HS-27A (cell line): ENCODE data around the gene TAS1R2.

Experiments used
- DNase-seq: peaks from one replicate; pipeline ENCODE4 v3.0.0-alpha.2; 2012; ENCODE audit warnings: low read depth, missing footprints

TAS1R2 gene

DNA sequence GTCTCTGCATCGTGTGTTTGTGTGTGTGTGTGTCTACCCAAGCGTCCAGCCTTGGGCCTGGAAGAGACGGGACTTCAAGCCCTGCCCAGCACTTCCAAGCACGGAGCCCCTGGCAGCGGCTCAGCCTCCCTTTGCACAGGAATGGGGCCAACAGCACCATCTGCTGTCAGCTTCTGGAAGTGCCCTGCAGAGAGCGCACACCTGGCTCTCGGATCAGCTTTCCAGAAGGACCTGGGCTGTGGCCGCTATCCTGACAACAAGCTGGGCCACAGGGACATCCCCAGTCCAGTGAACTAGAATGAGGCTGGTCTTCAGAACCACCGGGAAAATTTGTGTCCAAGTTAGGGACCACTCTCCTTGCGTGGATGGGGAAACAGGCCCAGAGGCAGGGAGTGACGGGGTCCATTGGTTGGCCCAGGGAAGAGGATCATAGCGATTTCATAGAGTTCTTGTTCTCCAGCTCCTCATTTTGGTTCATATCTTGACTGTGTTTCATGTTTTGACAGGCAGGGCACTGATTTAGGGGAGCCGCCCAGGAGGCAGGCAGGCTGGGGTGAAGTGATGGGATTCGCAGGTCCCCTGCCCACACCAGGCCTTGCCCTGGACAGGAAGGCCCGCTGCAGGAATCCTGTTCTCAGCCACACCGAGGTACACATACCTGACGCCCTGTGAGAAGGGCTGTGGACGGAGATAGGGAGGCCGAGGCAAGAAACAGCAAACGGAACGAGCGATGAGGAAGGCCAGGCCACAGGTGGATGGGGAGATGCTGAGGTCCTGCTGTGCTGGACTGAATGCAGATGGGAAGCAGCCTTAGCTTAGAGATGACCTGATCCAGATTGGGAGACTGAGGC lies 38.4 kb downstream of the TAS1R2 start:
- DNase-seq = peak; percentile 11

DNA sequence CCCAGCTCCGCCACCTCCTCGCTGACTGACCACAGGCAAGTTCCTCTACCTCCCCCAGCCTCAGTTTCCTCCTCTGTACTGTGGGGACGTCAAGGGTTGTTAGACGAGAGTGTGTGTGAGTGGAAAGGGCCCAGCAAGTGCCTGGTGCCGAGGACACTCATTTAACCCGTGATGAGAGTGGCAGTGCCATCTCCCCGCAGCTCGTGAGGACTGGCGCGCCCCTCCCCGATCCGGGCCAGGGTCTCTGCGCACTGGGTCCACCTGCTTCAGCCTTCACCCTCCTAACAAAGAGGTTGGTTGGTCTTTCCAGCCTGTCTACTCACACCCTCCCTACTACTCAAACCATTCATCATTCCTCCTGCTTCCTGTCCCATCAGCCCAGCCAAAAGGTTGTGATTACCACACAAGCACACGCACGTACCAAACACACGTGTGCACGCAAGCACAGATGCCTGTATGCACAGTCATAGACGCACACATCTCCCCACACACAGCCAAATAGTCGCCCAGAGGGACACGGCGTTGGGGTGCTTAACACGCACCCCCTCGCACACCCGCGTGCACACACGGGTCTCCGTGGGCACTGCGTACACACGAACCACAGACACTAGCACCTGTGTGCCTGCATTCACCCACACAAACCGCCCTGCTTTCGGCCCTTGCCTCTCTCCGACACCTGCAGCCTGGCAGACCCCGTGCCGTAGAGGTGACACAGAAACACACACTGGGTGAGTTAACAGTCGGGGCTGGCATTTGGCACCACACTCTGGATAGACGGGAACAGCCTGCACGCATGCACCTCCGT lies 39.3 kb downstream of the TAS1R2 start:
- DNase-seq = no peak

DNA sequence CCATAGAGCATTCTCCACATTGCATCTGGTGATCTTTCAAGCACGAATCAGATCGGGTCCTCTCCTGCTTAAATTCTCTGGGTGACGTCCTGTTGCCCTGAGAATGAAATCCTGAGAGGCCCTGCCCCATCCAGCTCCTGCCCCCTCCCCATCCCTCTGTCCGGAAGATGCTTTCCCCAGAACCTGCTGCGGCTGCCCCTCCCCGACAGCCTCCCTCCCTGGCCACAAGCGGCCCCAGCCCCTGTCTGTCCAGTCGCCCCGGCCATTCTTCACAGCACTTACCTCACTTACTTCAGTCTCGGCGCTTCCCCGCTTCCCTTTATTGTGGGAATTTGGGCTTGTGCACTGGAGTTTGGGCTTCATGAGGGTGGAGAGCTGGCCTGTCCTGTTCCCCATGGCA lies 40.3 kb downstream of the TAS1R2 start:
- no peak for DNase-seq

DNA sequence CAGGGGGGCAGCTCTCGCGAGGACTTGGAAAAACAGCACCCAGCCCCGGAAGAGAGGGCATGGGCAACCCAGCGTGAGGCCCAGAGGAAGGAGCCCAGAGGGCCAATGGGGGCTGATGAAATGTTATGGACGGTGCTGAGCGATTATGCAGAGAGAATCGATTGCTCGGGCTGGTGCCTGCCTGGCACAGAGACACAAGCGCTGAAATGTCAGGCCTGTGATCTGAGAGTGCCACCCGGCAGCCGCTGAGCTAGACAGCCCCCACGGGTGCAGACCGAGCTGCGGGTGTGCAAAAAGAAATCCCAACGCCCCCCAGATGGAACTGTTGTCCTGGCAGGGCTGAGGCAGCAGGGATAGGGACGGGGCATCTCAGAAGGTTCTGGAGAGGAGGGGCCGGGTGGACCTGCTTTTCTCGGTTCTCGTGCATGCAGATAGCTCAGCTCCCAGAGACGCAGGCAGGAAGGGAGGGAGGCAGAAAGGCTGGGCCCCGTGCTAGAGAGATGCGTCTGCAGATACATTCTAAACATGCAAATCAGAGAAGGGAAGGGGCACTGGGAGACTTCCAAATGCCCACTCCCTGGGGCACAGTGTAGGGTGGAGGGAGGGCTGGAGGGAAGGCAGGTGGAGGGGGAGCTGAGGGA lies 41.5 kb downstream of the TAS1R2 start:
- DNase-seq = no peak

DNA sequence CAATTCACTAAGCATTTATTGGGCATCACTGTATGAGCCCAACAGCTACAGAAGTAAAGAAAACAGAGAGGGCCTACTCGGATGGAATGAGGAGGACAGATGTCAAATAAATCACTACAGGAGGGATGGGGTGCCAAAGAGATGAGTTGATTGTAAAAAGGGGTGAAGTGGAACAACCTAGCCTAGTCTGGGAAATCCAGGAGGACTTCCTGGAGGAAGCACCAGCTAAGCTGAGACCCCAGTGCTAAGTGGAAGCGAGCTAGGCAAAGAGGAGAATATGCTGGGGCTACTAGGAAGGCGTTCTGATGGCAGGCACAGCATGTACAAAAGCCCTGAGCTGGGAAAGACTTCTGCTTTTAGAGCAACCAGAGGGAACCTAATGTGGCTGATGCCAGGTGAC lies 42.1 kb downstream of the TAS1R2 start:
- no peak for DNase-seq

DNA sequence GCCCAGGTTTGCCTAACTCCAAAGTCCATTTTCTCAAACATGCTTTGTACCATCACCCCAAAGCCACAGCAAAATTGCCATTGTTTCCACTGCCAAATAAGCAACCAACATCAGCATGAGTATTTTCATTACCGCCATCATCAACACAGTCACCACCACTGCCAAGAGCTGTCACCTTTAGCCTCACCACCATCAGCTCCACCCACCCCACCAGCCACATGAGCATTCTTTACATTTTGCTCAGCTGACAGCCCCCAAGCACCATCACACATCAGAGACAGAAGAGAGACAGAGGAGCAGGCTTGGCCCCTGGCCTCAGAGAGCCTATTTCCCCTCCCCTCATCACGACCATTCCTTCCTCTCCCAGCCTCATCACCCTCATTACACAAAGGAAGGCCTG lies 42.7 kb downstream of the TAS1R2 start:
- no peak for DNase-seq

DNA sequence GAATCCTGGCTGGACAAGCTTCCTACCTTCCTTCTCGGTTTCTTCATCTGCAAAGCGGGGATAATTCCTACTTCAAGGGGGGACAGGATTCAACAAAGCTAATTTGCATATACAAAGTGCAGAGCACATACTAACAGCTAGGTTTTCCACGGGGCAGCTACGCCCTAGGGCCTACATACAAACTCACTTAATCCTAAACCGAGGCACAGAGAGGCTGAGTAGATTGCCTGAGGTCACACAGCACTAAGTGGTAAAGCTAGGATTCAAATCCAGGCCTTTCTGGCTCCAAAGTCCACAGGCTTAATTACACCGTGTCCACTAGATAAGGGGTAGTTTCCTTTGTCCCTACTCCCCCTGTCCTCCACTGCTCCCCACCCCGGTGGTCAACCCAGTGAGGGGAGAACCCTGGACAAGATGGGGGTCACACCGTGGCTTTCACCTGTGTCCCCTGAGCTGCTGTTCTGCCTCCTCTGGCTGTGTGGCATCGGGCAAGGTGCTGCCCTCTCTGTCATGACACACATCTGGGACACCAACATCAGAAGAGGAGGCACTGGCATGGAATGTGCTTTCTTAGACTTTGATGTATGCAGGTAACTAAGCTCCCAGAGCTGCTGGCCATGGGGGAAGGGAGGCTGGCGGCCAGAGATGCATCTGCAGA lies 44.5 kb downstream of the TAS1R2 start:
- no peak for DNase-seq

DNA sequence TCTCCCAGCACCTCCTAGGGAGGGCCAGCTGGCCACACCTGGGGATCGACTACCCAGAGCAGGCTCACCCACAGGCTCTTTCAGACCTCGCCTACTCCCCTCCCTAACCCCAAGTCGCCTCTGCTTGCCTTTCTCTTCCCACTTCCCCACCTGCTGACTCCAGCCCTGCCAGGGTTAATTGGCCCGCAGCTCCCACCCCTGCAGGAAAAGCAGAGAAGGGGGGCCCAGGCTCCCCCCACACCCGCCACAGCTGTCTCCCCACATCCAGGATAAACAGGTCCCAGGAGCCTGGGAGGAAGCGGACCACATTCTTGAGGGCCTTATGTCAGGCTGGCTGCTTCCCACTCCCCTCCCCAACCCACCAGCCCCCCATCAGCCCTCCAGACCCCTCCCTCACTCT lies 45.0 kb downstream of the TAS1R2 start:
- no peak for DNase-seq

DNA sequence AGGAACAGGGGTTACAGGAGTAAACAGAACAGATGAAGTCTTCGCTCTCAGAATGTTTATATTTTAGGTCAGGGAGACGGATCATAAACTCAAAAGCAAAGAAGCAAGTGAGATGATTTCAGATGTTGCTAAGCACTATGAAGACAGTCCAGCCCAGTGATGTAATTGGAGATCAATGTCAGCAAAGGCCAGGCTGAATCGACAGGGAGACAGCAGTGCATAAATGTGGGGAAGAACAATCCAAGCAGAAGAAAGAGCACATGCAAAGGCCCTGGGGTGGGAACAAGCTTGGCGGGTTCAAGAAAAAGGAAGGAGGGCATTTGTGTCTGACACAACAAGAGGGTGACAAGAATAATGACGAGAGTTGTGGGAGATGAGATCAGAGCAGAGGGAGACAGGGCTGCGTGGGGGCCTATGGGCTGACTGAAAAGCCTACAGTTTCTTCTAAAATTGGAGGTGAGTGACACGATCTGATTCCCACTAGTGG lies 47.0 kb downstream of the TAS1R2 start:
- no peak for DNase-seq

DNA sequence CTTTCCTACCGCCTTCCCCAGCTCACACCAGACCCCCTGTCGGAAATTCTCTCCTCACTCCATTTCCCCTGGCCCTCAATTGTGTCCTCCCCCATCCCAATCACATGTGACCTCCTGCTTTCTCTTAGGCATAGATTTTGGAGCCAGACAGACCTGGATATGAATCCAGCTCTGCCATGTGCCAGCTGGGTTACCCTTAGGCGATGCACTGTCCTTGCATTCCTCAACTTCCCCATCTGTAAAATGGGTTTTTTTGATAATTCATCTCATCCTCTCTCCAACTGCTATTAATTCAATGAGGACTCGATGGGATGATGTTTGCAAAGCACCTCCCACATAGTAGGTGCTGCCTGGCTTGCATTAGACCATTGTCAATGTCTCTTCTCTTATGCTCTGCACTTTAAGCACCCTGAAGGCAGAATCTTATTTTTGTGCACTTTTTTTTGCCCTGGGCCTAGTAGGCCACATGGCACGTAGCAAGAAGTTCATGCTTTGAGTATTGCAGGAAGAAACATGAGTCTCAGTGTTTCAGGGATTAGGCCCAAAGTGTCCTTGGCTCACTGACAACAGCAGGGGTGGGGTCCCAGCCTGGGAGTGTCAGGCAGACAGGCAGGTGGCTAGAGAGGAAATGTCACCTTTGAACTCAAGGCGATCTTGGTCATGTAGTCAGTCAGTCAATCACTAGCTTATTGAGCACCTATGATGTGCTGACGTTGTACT lies 47.6 kb downstream of the TAS1R2 start:
- no peak for DNase-seq

DNA sequence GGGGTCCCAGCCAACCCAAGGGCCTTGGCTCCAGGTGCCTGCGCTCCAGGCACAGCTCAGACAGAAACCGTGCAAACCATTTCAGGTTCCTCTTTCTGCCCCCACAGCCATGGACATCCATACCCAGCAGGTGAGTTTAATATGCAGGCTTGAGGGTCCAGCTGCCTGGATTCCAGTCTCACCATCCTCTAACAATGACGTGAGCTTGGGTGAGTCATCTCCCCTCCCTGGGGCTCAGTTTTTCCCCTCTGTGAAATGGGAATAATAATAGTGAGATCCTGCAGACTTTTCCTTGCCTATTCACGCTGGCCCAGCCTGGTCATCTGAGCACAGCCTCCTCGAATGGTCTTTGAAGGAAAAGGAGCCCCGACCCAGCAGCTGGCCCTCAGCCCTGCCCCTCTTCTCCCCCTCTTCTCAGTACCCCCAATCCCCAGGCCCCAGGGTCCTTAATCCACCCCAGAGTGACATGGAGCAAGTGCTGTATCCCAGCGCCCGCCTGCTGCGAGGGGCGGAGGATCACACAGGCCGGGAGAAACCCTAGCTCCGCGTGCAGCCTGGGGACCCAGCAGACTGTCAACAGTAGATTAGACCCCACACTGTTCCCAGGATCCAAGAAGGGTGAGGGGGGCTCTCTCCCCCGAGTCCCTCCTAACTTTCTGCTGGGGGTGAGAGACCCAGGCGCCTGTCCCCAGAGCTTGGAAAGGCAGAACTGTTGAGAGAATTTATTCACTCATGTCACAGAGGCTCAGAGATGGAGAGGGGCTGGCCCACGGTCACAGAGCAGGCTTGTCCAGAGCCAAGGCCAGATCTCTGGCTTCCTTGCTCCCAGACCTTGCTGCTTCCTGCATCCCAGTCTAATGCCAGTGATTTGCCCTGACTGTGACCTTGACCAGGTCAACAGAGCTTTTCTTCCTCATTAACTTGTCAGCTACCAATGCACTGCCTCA lies 49.2 kb downstream of the TAS1R2 start:
- DNase-seq = no peak

DNA sequence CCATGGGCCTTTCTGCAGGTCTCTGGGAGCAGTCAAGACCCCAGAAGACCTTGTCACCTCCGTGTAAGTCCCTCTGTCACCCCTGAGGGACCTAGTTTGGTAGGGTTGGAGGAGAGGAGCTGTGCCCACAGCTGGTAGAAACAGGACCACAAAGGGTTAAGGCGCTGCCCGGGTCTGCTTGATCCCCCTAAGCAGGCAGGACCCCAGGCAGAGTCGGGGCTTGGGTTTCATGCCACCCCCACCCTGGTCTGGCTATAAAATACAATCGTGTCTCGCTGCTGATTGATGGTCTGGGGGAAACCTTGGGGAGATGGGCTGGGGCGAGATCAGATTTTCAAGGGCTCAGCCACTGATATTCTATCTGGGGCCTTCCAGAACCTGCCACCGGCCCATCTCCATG lies 50.9 kb downstream of the TAS1R2 start:
- DNase-seq = no peak

DNA sequence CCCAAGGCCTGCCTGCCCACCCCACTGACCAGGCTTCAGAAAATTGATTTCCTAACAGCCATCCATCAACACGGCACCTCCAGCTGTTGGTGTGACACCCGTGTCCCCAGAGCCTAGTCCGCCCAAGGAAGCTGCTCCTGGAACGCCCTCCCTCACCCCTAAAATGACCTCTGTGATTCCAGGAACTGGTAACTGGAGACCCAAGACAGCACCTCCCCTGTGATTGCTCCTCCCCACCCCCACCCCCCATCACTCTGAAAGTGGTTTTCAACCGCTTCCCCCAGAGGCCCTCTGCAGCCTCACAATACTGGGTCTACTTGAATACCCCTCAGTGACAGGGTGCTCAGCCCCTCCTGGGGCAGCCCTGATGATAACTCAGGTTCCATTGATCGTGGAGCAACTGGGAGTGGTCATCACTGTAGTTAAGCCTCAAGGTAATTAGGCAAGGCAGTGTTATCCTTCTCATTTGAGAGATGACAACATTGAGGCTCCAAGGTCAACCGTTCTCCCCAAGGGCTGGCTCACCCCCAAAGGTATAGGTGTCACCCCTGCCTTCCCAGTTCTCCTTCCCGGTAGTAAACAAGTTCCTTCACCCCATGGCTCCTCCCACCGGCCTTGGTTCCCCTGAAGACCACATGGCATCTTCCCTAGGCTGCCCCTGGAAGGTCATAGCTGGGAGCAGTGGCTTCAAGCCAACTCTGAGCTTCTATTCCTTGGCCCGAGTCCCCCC lies 52.0 kb downstream of the TAS1R2 start:
- no peak for DNase-seq

DNA sequence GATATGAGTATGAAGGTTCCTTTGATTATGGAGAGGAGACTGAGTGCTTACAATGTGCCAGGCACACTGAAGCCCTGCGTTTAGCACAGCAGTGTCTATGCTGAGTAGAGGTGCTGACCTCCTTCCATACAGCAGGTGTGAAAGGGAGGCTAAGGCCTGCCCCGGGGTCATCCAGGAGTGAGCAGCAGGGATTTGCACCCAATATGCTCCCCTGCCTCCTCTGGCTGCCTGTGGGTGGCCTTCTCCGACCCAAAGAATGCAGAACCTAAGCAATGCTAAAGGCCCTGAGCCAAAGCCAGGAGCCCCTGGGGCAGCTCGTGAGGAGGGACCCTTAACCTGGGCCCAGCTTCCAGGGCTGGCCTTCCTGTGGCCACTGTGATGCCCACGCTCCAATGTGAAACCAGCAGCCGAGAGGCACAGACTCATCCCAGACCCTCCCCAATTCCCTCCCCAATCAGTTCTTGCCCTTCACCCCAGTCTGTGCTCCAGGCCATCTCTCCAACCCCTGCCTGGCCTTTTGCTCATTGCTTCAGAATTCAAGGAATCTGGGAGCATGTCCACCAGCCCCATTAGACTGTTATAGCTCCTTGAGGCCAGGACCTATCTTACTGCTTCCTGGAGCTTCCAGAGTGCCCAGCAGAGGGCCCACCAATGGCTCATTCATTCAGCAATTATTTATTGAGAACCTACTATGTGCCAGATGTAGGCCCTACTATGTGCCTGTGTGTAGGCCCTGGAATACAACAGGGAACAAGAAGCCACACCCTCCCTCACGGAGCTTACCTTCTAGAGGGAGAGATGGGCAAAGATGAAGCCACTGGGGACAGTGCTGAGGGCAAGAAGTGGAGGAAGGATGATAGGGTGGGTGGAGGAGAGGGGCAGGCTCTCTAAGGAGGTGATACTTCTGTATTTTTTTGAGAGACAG lies 53.3 kb downstream of the TAS1R2 start:
- DNase-seq = no peak

DNA sequence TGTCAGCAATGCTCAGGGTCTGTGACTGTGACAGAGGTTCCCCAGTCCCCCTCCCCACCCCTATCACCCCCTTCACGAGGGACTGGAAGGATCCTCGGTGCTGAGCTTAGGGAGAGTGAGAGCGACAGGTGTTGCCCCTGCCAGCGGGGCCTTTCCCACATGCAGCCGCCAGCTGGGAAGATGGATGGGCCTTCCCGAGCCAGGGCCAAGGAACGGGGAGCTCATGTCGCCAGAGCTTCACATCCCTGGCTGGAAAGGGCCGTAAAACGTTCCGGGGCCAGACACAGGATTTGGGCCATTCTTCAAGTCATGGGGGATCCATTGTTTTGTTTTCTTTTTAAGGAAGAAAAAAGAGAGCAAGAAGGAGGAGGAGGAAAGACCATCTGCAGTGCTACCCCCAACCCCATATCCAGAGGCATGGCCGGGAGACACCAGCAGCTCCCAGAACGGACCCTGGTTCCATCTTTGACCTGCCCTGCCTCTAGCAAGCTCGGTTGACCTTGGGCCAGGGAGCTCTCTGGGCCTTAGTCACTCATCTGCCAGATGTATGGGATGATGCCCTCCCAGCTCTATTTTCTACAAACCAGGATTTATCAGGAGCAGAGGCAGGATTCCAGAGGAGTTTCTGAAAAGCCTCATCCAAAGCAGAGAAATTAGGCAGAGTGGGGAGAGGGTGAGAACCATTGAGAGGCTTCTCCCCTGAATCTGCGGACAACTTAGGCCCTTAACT lies 54.1 kb downstream of the TAS1R2 start:
- DNase-seq = no peak

DNA sequence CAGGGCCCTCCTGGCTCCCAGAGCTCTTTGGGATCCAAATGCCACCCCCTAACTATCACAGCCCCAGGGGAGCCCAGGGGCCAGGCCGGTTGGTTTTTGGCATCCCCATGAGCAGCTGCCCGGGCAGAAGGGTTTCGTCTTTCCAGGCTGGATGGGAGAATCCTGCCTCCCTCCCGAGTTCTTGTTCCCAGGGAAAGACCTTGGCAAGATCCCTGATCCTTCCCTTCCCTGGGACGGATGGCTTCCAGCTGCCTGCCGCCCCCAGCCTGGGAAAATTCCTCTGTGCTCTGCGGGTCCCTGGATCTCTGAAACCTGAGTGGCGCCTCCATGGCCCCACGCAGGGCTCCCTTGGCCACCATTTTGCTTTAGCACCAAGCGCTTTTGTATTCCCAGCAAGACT lies 55.6 kb downstream of the TAS1R2 start:
- DNase-seq = no peak

DNA sequence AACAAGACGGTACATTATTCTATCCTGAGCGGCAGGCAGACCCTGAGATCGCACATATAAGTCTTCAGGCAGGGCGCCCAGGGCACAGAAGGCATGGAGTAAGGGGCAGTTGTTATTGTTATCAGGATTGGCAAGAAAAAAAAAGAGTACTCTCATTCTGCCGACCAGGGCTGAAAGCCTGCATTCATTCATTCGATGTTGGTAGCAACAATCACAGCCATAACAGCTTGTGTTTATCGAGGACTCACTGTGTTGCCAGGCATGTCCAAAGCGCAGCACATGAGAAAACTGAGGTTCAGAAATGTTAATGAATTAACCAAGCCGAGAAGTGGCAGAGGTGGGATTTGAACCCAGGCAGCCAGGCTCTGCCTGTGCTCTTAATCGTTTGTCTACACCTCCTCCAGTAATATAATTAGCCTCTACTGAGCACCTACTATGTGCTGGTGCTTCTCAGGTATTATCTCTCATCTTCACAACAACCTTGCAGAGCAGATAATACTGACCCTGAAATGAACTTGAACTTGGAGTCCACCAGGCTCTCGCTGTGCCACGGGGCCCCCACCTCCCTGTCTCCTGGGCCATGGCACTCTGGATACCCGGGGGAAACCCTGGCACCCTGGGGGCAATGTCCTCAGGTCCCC lies 56.2 kb downstream of the TAS1R2 start:
- no peak for DNase-seq
